Smooth muscle cell of the brain vasculature (primary cell): ENCODE measurements around the gene GSK3B.

Experiments
- DNase-seq: peaks from one replicate; pipeline ENCODE4 v3.0.0-alpha.2; 2012; ENCODE audit warnings: low read depth, low spot score

The GSK3B gene

GRCh38 chr3:120093911-120094775, at the start of gene GSK3B:
TSS of gene GSK3B (minus strand) at chr3:120094447. CDS start at chr3:120093434, 1,013 bp downstream.
- DNase-seq, result no peak

GRCh38 chr3:120143676-120144075, 49.4 kb upstream of the GSK3B start:
- DNase-seq, result no peak

- DNase-seq, result no peak
Measured at GRCh38 chr3:120142236-120142635, 48.0 kb upstream of the GSK3B start.

GRCh38 chr3:120140098-120140742, 46.0 kb upstream of the GSK3B start:
- DNase-seq, result no peak

- DNase-seq, result no peak
Measured at GRCh38 chr3:120139140-120139539, 44.9 kb upstream of the GSK3B start.

GRCh38 chr3:120137548-120137947, 43.3 kb upstream of the GSK3B start:
- DNase-seq, result no peak

GRCh38 chr3:120130656-120131055, 36.4 kb upstream of the GSK3B start:
- DNase-seq, result no peak

- no peak for DNase-seq
Measured at GRCh38 chr3:120129718-120130513, 35.7 kb upstream of the GSK3B start.

- DNase-seq, result no peak
Measured at GRCh38 chr3:120129051-120129450, 34.8 kb upstream of the GSK3B start.

GRCh38 chr3:120125992-120126391, 31.7 kb upstream of the GSK3B start:
- no peak for DNase-seq

GRCh38 chr3:120119846-120120510, 25.7 kb upstream of the GSK3B start:
- no peak for DNase-seq

- no peak for DNase-seq
Measured at GRCh38 chr3:120114981-120115380, 20.7 kb upstream of the GSK3B start.

- DNase-seq, result no peak
Measured at GRCh38 chr3:120114376-120114775, 20.1 kb upstream of the GSK3B start.

GRCh38 chr3:120113128-120114116, 19.2 kb upstream of the GSK3B start:
- no peak for DNase-seq

GRCh38 chr3:120111898-120112297, 17.7 kb upstream of the GSK3B start:
- DNase-seq, result no peak

- no peak for DNase-seq
Measured at GRCh38 chr3:120103276-120103675, 9.0 kb upstream of the GSK3B start.

- DNase-seq, result no peak
Measured at GRCh38 chr3:120102674-120103073, 8.4 kb upstream of the GSK3B start.

GRCh38 chr3:120102232-120102631, 8.0 kb upstream of the GSK3B start:
- no peak for DNase-seq

- DNase-seq, result no peak
Measured at GRCh38 chr3:120101624-120102023, 7.4 kb upstream of the GSK3B start.

GRCh38 chr3:120100711-120101110, 6.5 kb upstream of the GSK3B start:
- DNase-seq, result no peak
